ENCODE measurements around the gene NKAIN2. TPM values are rescaled to one million over a fixed set of nuclear protein-coding genes. Genes with fewer than 3 reads are reported as not detected.

Gene NKAIN2
- total RNA-seq, 2 donors from 2014 or later = 0.29 TPM; not detected in 1

DNA sequence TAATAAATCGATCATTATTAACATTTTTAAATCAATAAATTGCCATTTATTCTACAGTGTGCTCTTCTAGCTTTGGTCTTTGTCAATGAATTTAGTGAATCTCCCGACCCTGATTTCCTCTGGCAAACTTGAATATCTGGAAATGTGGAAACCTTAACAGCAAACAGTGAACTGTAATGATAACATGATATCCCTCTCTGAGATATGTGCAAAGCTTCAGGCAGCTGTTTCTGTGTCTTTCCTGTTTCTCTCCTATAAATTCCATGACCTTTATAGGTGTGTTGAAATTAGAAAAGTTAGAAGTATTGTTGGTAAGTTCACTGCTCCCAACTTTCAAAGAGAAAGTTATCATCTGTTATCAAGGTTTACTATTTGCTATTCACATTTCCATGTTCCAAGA, 939.8 kb downstream of the NKAIN2 start:
- Histone ChIP-seq H3K36me3 (ENCODE audit: control insufficient read depth, insufficient read depth, low read length) (no peaks in the 10 kb centered on the region), H3K9ac (ENCODE audit: extremely low read depth, low read length, poor library complexity, severe bottlenecking) (no peak overlapping the region), H3K27ac (ENCODE audit: low read depth, low read length) (no peak overlapping the region), H3K4me3 (ENCODE audit: low read length) (no peak overlapping the region), H3K27me3 (ENCODE audit: control insufficient read depth, insufficient read depth, low read length, poor library complexity, severe bottlenecking) (no peaks in the 10 kb centered on the region), H3K4me1 (ENCODE audit: control insufficient read depth, insufficient read depth, low read length) (no peaks in the 10 kb centered on the region), H3K9me3 (ENCODE audit: control insufficient read depth, low read length) (no peaks in the 10 kb centered on the region)
- Mint-ChIP-seq H3K27ac (no peak overlapping the region), H3K9me3 (no peaks in the 10 kb centered on the region), H3K4me1 (peaks cover 1% of the 10 kb centered on the region), H3K4me3 (no peak overlapping the region), H3K27me3 (ENCODE audit: insufficient read depth) (no peaks in the 10 kb centered on the region), H3K36me3 (ENCODE audit: low read depth) (no peaks in the 10 kb centered on the region)
- no peak for DNase-seq
- WGBS, 2 experiments (ENCODE audit: insufficient coverage in 1 of 2, insufficient read length in 1 of 2) = 82 to 100% methylated on average over 1 to 2 of the region's 2 CpGs
- TF ChIP-seq CTCF (conservative IDR thresholded peaks at IDR 0.05) = no peak

DNA sequence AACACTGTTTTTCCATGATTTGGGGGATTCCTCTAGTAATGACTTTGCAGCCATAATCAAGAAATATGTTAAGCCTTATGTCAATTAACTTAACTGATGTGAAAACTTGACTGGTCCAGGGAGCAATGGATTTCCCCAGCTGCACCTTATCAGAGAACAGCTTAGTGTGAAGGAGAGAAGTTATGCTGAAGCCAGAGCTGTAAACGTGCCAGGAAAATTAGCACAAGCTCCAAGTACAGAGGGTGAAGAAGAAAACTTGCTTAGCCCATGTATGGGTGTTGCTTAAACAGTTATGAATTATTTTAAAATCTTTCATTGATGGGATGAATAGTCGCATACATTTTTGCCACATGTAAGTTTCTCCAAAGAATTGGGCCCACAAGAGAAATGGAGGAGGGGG, 943.7 kb downstream of the NKAIN2 start:
- H3K9me3 ChIP-seq (ENCODE audit: control insufficient read depth, low read length) = no peaks in the 10 kb centered on the region
- H3K27ac ChIP-seq (ENCODE audit: low read depth, low read length) = no peak overlapping the region
- WGBS, 2 experiments (ENCODE audit: insufficient coverage in 1 of 2, insufficient read length in 1 of 2) = 80 to 85% methylated on average over 1 to 2 of the region's 2 CpGs
- peaks cover 1% of the 10 kb centered on the region for H3K4me1 Mint-ChIP-seq
- no peak for DNase-seq
- TF ChIP-seq CTCF (conservative IDR thresholded peaks at IDR 0.05) = no peak
- H3K27me3 Mint-ChIP-seq (ENCODE audit: insufficient read depth) = peaks cover 6% of the 10 kb centered on the region
- no peak overlapping the region for H3K9ac ChIP-seq (ENCODE audit: extremely low read depth, low read length, poor library complexity, severe bottlenecking)
- H3K4me3 ChIP-seq (ENCODE audit: low read length) = no peak overlapping the region
- H3K36me3 Mint-ChIP-seq (ENCODE audit: low read depth) = no peaks in the 10 kb centered on the region
- no peaks in the 10 kb centered on the region for H3K27me3 ChIP-seq (ENCODE audit: control insufficient read depth, insufficient read depth, low read length, poor library complexity, severe bottlenecking)
- no peak overlapping the region for H3K27ac Mint-ChIP-seq
- no peaks in the 10 kb centered on the region for H3K9me3 Mint-ChIP-seq
- H3K36me3 ChIP-seq (ENCODE audit: control insufficient read depth, insufficient read depth, low read length) = no peaks in the 10 kb centered on the region
- no peaks in the 10 kb centered on the region for H3K4me1 ChIP-seq (ENCODE audit: control insufficient read depth, insufficient read depth, low read length)
- H3K4me3 Mint-ChIP-seq = no peak overlapping the region

DNA sequence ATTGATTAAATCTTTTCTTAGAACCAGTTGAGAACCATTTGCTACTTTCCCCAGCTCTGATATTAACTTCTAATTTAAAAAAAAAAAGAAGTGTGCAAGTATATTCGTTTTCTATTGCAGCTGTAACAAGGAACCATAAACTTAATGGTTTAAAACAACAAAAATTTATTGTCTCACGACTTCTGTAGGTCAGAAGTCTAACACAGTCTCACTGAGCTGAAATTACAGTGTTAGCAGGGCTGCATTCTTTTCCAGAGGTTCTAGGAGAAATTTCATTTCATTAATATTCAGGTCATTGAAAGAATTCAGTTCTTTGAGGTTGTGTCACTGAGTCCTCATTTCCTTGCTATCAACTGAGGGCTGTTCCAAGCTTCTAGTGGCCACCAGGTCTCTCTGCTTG, 945.1 kb downstream of the NKAIN2 start:
- Mint-ChIP-seq H3K4me1 (peaks cover 1% of the 10 kb centered on the region), H3K36me3 (ENCODE audit: low read depth) (no peaks in the 10 kb centered on the region), H3K9me3 (no peaks in the 10 kb centered on the region), H3K27me3 (ENCODE audit: insufficient read depth) (peaks cover 6% of the 10 kb centered on the region), H3K27ac (no peak overlapping the region), H3K4me3 (no peak overlapping the region)
- Histone ChIP-seq H3K36me3 (ENCODE audit: control insufficient read depth, insufficient read depth, low read length) (no peaks in the 10 kb centered on the region), H3K9ac (ENCODE audit: extremely low read depth, low read length, poor library complexity, severe bottlenecking) (no peak overlapping the region), H3K4me1 (ENCODE audit: control insufficient read depth, insufficient read depth, low read length) (no peaks in the 10 kb centered on the region), H3K27ac (ENCODE audit: low read depth, low read length) (no peak overlapping the region), H3K9me3 (ENCODE audit: control insufficient read depth, low read length) (no peaks in the 10 kb centered on the region), H3K27me3 (ENCODE audit: control insufficient read depth, insufficient read depth, low read length, poor library complexity, severe bottlenecking) (no peaks in the 10 kb centered on the region), H3K4me3 (ENCODE audit: low read length) (no peak overlapping the region)
- 88 to 100% methylated on average over 2 of the region's 2 CpGs for WGBS, 2 experiments (ENCODE audit: insufficient coverage in 1 of 2, insufficient read length in 1 of 2)
- DNase-seq = no peak
- no peak for TF ChIP-seq CTCF (conservative IDR thresholded peaks at IDR 0.05)
